Lower lobe of right lung (tissue), 2 donors: ENCODE results near the gene CFH. TPM values are rescaled to one million over a fixed set of nuclear protein-coding genes. Genes with fewer than 3 reads are reported as not detected.
"Not testable (repeated sequence)": the region's sequence is repeated elsewhere in the genome, so short reads cannot be mapped to it uniquely, and the experiment has no call there.

Source experiments
- ATAC-seq, 2 donors: fragments of 200-7000 bp; cut with Tn5 transposase; one replicate each; pipeline ENCODE4 v1.9.1; 2020 to 2022; ENCODE audit warnings: mild to moderate bottlenecking in 2 of 2, moderate library complexity in 2 of 2
- DNase-seq: peaks from one replicate; pipeline ENCODE4 v3.0.0-alpha.2; 2020
- H3K27ac ChIP-seq: fragments of 200-600 bp; one replicate; pipeline ENCODE4 v1.8.0; 2022
- H3K27me3 ChIP-seq: fragments of 200-600 bp; one replicate; pipeline ENCODE4 v1.8.0; 2022; ENCODE audit warnings: low read depth
- H3K36me3 ChIP-seq: fragments of 200-600 bp; one replicate; pipeline ENCODE4 v1.8.0; 2022; ENCODE audit warnings: mild to moderate bottlenecking
- H3K4me1 ChIP-seq: fragments of 200-600 bp; one replicate; pipeline ENCODE4 v1.8.0; 2022
- H3K4me3 ChIP-seq: fragments of 200-600 bp; one replicate; pipeline ENCODE4 v1.8.0; 2022; ENCODE audit warnings: mild to moderate bottlenecking
- H3K9me3 ChIP-seq: fragments of 200-600 bp; one replicate; pipeline ENCODE4 v1.8.0; 2022
- intact Hi-C: fragments of 100-400 bp; cut with DNase I; formaldehyde crosslinking; loops from one replicate; pipeline ENCODE4 v1.11.0; 2022
- total RNA-seq: library from RNA; stranded (reverse); fragmentation: NEBNext Ultra II Directional; extraction: Animal tissue kit (Norgen Biotek cat#: 25700); gene quantifications from one replicate; pipeline ENCODE4 v1.2.1, GENCODE V29; 2021
- TF ChIP-seq, protein P1 (sequence below): fragments of 200-600 bp; IDR thresholded peaks from one replicate; pipeline ENCODE4 v1.8.0; 2022; ENCODE audit warnings: antibody characterized with exemption, mild to moderate bottlenecking
- donor health status: DM: no; HTN: yes; CAD: no; lungs with severe emphysema.

CFH gene
- total RNA-seq, 1 donor from 2014 or later, result 69.6 TPM

DNA sequence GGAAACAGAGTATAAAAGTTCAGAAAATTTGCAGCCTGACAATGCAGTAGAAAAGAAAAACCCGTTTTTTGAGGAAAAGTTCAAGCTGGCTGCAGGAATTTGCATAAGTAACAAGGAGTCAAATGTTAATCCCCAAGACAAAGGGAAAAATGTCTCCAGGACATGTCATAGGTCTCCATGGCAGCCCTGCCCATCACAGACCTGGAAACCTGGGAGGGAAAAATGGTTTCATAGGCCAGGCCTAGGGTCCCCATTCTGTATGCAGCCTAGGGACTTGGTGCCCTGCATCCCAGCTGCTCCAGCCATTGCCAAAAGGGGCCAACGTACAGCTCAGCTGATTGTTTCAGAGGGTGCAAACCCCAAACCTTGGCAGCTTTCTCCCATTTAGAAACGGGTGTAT is 40.0 kb upstream of the CFH start:
- no peak overlapping the region for H3K27ac ChIP-seq
- ATAC-seq (no peak), DNase-seq (no peak)
- no peaks in the 10 kb centered on the region for H3K9me3 ChIP-seq
- H3K36me3 ChIP-seq, result no peaks in the 10 kb centered on the region
- TF ChIP-seq, protein P1, sequence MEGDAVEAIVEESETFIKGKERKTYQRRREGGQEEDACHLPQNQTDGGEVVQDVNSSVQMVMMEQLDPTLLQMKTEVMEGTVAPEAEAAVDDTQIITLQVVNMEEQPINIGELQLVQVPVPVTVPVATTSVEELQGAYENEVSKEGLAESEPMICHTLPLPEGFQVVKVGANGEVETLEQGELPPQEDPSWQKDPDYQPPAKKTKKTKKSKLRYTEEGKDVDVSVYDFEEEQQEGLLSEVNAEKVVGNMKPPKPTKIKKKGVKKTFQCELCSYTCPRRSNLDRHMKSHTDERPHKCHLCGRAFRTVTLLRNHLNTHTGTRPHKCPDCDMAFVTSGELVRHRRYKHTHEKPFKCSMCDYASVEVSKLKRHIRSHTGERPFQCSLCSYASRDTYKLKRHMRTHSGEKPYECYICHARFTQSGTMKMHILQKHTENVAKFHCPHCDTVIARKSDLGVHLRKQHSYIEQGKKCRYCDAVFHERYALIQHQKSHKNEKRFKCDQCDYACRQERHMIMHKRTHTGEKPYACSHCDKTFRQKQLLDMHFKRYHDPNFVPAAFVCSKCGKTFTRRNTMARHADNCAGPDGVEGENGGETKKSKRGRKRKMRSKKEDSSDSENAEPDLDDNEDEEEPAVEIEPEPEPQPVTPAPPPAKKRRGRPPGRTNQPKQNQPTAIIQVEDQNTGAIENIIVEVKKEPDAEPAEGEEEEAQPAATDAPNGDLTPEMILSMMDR, result no peak
- H3K27me3 ChIP-seq, result no peaks in the 10 kb centered on the region
- intact Hi-C loops, result no loop called here
- no peak overlapping the region for H3K4me3 ChIP-seq
- no peaks in the 10 kb centered on the region for H3K4me1 ChIP-seq

DNA sequence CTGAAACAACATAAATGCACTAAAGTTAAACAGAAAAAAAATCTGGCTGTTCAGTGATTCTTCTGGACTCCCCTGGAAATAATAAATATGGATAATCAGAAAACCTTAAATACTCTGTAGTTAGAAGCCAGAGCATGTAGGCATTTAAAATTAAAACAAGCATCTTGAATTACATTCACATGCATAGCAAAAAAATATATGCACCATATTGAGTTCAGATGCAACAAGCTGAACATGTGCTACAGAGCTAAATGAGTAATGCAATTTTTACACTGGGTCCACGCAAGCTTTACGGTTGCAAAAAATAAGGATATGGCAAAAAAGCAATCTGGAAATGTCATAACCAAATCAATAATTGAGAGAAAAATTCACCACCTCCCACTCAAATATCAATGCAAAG is 32.1 kb upstream of the CFH start:
- intact Hi-C loops, result no loop called here
- Histone ChIP-seq H3K36me3 (no peaks in the 10 kb centered on the region), H3K4me1 (no peaks in the 10 kb centered on the region), H3K9me3 (no peaks in the 10 kb centered on the region), H3K27me3 (no peaks in the 10 kb centered on the region), H3K27ac (no peak overlapping the region), H3K4me3 (no peak overlapping the region)
- no peak for DNase-seq
- no peak for ATAC-seq
- TF ChIP-seq, protein P1, result no peak

DNA sequence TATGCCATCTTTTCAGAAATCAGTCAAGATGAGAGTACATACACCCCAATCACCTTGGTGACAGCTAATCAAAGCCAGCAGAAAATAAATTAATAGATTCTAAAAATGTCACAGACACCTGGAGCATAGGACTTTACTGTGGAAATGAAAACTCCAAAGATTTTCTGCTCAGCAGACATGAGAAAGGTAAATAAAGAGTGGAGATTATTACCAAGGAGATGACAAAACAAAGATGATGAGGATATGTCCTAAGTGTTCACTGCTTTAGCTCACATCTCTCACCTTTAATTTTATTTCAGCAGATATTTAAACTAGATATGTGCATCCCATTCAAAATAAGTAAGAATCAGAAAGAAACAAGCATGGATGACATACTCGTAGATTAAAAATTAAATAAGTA is 28.8 kb upstream of the CFH start:
- DNase-seq (no peak), ATAC-seq (no peak)
- H3K27me3 ChIP-seq, result no peaks in the 10 kb centered on the region
- no peaks in the 10 kb centered on the region for H3K36me3 ChIP-seq
- H3K27ac ChIP-seq, result no peak overlapping the region
- TF ChIP-seq, protein P1, result no peak
- no peaks in the 10 kb centered on the region for H3K4me1 ChIP-seq
- H3K9me3 ChIP-seq, result no peaks in the 10 kb centered on the region
- intact Hi-C loops, result no loop called here
- H3K4me3 ChIP-seq, result no peak overlapping the region

DNA sequence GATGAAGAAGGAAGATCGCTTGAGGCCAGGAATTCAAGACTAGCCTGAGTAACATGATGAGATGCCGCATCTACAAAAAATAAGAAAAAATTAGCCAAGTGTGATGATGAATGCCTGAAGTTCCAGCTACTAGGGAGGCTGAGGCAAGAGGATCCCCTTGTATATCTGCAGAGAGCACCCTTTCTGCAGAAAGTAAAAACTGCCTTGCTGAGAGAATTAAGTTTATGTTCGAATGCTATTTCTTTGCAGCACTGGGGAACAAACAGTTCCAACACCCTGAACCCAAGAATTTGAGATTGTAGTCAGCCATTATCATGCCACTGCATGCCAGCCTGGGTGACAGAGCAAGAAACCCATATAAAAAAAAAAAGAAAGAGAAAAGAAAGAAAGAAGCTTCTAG is 23.0 kb upstream of the CFH start:
- Histone ChIP-seq H3K9me3 (peaks cover 8% of the 10 kb centered on the region), H3K27me3 (no peaks in the 10 kb centered on the region), H3K4me3 (no peak overlapping the region), H3K27ac (no peak overlapping the region), H3K36me3 (no peaks in the 10 kb centered on the region), H3K4me1 (no peaks in the 10 kb centered on the region)
- intact Hi-C loops, result no loop called here
- ATAC-seq, result no peak
- DNase-seq, result no peak
- TF ChIP-seq, protein P1, result no peak

DNA sequence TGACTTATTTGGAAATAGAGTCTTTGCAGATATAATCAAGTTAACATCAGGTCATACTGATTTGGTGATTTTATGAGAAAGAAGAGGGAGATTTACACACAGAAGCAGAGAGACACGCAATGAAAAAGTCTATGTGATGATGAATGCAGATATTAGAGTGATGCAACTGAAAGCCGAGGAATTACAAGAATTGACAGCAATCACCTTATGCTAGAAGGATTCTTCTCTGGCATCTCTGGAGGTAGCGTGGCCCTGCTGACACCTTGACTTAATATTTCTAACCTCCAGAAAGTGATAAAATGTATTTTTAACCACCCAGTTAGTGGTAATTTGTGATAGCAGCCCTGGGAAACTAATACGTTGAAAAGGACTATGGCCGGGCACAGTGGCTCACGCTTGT is 14.2 kb upstream of the CFH start:
- no peak overlapping the region for H3K4me3 ChIP-seq
- H3K27me3 ChIP-seq, result no peaks in the 10 kb centered on the region
- TF ChIP-seq, protein P1, result no peak
- no peaks in the 10 kb centered on the region for H3K36me3 ChIP-seq
- intact Hi-C loops, result no loop called here
- no peak for ATAC-seq
- H3K9me3 ChIP-seq, result no peaks in the 10 kb centered on the region
- no peaks in the 10 kb centered on the region for H3K4me1 ChIP-seq
- H3K27ac ChIP-seq, result no peak overlapping the region
- DNase-seq, result no peak

DNA sequence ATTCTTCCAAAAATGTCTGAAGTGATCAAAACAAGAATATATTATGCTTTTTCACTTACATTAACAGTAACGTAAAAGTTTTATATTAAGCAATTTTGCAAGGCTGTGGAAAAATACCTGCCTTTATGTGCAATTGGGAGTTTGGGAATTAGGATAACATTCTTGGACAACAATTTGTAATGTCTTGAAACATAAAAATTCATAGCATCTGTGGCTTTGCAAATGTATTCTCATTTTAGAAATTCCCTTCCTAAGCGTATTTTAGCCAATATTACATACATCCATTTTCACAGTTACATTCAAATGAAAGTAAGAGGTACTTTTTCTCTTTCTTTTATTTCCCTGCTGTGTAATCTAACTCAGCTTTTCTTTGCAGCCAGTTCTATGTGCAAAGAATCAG is 13.4 kb upstream of the CFH start:
- no peak for ATAC-seq
- intact Hi-C loops, result no loop called here

DNA sequence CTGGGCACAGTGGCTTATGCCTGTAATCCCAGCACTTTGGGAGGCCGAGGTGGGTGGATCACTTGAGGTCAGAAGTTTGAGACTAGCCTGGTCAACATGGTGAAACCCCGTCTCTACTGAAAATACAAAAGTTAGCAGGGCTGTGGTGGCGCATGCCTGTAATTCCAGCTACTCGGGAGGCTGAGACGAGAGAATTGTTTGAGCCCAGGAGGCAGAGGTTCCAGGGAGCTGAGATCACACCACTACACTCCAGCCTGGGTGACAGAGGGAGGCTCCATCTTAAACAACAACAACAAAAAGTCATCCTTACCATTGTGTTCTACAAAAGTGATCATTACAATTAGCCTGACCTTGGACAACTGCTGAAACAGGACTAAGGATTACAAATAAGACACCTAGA is 12.6 kb upstream of the CFH start:
- DNase-seq, H3K27me3 ChIP-seq, H3K9me3 ChIP-seq, H3K4me1 ChIP-seq, ATAC-seq, H3K27ac ChIP-seq, H3K36me3 ChIP-seq, H3K4me3 ChIP-seq, intact Hi-C loops: not testable (repeated sequence)

More for the DNA sequence above, 13.4 kb upstream of the CFH start:
- Histone ChIP-seq H3K27me3 (no peaks in the 10 kb centered on the region), H3K36me3 (no peaks in the 10 kb centered on the region), H3K4me3 (no peak overlapping the region), H3K27ac (no peak overlapping the region), H3K4me1 (no peaks in the 10 kb centered on the region), H3K9me3 (no peaks in the 10 kb centered on the region)
- TF ChIP-seq, protein P1, result no peak
- DNase-seq, result no peak
